K562 (cell line): ENCODE data around the gene CARMIL3. TPM values are rescaled to one million over a fixed set of nuclear protein-coding genes. Genes with fewer than 3 reads are reported as not detected.

Experiments
- AFF4 ChIP-seq: sonication (generic); formaldehyde crosslinking; IDR thresholded peaks from 2 replicates; pipeline ENCODE4 v1.8.0; 2023; ENCODE audit warnings: mild to moderate bottlenecking, missing genetic modification reagents
- CBFB ChIP-seq: sonication (generic); formaldehyde crosslinking; IDR thresholded peaks from 2 replicates; pipeline ENCODE4 v1.4.0; 2020; ENCODE audit warnings: mild to moderate bottlenecking, missing genetic modification reagents
- CREM ChIP-seq: IDR thresholded peaks from 2 replicates; pipeline ENCODE4 v1.6.1; 2014; ENCODE audit warnings: antibody characterized with exemption, low read depth
- E4F1 ChIP-seq: fragments of 250-450 bp; sonication (Bioruptor Pico); IDR thresholded peaks from 2 replicates; pipeline ENCODE4 v1.5.0; 2021; ENCODE audit warnings: mild to moderate bottlenecking, borderline replicate concordance
- FOXK2 ChIP-seq, 2 experiments: fragments of 450-650 bp; IDR thresholded peaks in 1 of 2; conservative IDR thresholded peaks in 1 of 2; 2 replicates each; pipeline ENCODE4 v1.6.1; 2016; ENCODE audit warnings: low read depth in 2 of 2, mild to moderate bottlenecking in 1 of 2
- MYNN ChIP-seq, 2 experiments: sonication (generic); formaldehyde crosslinking in 1 of 2; IDR thresholded peaks; 2 replicates each; pipeline versions ENCODE4 v1.5.0 to v1.6.1; 2016 to 2020; ENCODE audit warnings: antibody characterized with exemption in 1 of 2, missing genetic modification reagents in 1 of 2
- NCOA4 ChIP-seq: fragments of 450-650 bp; IDR thresholded peaks from 2 replicates; pipeline ENCODE4 v1.6.1; 2018; ENCODE audit warnings: mild to moderate bottlenecking; ENCODE audit not compliant: partially characterized antibody
- NEUROD1 ChIP-seq: fragments of 150-350 bp; IDR thresholded peaks from 2 replicates; pipeline ENCODE4 v1.6.1; 2014; ENCODE audit warnings: borderline replicate concordance, low read length, low read depth; ENCODE audit not compliant: partially characterized antibody
- NFATC3 ChIP-seq: fragments of 450-650 bp; IDR thresholded peaks from 2 replicates; pipeline ENCODE4 v1.6.1; 2017; ENCODE audit warnings: mild to moderate bottlenecking
- NRF1 ChIP-seq, 2 experiments: fragments of 450-650 bp; IDR thresholded peaks in 1 of 2; conservative IDR thresholded peaks in 1 of 2; 2 replicates each; pipeline ENCODE4 v1.6.1; 2014; ENCODE audit warnings: mild to moderate bottlenecking in 2 of 2
- PATZ1 ChIP-seq: fragments of 250-450 bp; sonication (Bioruptor Pico); IDR thresholded peaks from 2 replicates; pipeline ENCODE4 v1.5.0; 2020; ENCODE audit warnings: mild to moderate bottlenecking, borderline replicate concordance
- POLR2AphosphoS2 ChIP-seq: IDR thresholded peaks from 2 replicates; pipeline ENCODE4 v1.6.1; 2012; ENCODE audit warnings: low read length, improper control_type of control experiment
- SIRT6 ChIP-seq: IDR thresholded peaks from one replicate; pipeline ENCODE4 v1.6.1; 2012; ENCODE audit warnings: low read depth, mild to moderate bottlenecking, control low read depth, inconsistent platforms, low read length, moderate library complexity
- YY1 ChIP-seq, 3 experiments: IDR thresholded peaks; 2 replicates each; pipeline ENCODE4 v1.6.1; 2011; ENCODE audit warnings: low read length in 2 of 3, mild to moderate bottlenecking in 2 of 3, moderate library complexity in 2 of 3, borderline replicate concordance in 1 of 3, control low read depth in 1 of 3, low read depth in 1 of 3; ENCODE audit not compliant: insufficient read depth in 3 of 3, insufficient replicate concordance in 2 of 3, control insufficient read depth in 1 of 3, insufficient read length in 1 of 3; ENCODE audit errors: extremely low read depth in 1 of 3
- ZBTB17 ChIP-seq: fragments of 450-650 bp; formaldehyde crosslinking; IDR thresholded peaks from 2 replicates; pipeline ENCODE4 v1.4.0; 2020; ENCODE audit warnings: mild to moderate bottlenecking
- ZNF23 ChIP-seq: fragments of 250-450 bp; sonication (Bioruptor Pico); IDR thresholded peaks from 2 replicates; pipeline ENCODE4 v1.4.0; 2020; ENCODE audit warnings: mild to moderate bottlenecking
- polyA plus RNA-seq, 8 experiments: library from polyadenylated mRNA; depleted of rRNA in 4 of 8; stranded (reverse) in 5 of 8; unstranded in 3 of 8; fragments of >200 nt; fragmentation: Nextera tagmentation in 2 of 8; fragmentation: Illumina TruSeq in 1 of 8; extraction: Ambion mirVana in 2 of 8; extraction: Trizol in 1 of 8; gene quantifications; 2 replicates each; pipeline versions ENCODE4 v1.2.1 to v1.2.3, GENCODE V29; 2011 to 2014; ENCODE audit warnings: inconsistent platforms in 1 of 8, missing spikeins in 1 of 8
- total RNA-seq, 7 experiments: library from RNA; depleted of rRNA in 6 of 7; stranded (reverse); fragments of >200 nt in 6 of 7; fragmentation: Illumina TruSeq in 2 of 7; extraction: Trizol in 2 of 7; gene quantifications; 2 replicates each; pipeline versions ENCODE4 v1.2.1 to v1.2.3, GENCODE V29; 2011 to 2021; ENCODE audit warnings: low replicate concordance in 1 of 7
- TF ChIP-seq, protein P1 (sequence below): fragments of 250-450 bp; sonication (Bioruptor Pico); IDR thresholded peaks from 2 replicates; pipeline ENCODE4 v1.6.1; 2021; ENCODE audit warnings: mild to moderate bottlenecking

Gene CARMIL3
- total and polyA plus RNA-seq, 9 of the 15 experiments (the other 6 are each of a cell fraction or from before 2014, with no cell fraction given): 0.01 to 0.11 (median 0.05) TPM; not detected in 5

DNA sequence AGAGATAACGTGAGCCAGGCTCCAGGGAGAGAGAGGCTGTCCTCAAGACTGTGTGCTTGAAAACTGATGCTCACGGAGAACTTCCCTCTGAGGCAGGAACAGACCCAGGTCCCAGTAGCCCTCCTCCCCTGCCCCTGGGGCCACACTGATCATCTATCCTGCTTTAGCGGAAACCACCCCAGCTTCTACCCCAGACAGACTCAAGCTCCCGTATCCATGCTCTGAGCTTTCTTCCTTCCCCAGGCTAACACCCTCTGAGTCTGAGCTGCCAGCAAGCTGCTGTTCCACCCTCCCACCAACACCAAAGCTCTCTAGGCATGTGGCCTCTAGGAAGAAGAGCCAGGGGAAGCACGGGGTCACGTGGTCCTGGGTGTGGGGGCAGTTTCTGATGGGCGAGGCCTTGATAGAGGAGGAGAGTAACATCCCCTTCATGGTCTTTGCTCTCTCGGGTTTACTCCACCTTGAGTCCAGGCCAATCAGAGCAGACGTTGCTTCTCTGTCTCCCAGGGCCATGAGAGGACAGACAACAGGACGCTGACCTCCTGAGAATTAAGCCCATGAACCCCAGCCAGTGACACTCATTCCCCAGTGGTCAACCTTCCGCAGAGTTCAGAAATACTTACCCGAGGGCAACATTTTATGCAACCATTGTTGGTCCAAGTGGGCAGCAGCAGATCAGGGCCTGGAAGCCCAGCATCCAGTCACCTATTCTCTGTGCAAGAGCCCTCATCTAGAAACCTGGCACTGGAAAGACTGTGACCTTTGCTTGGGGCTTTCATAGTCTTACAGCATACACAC lies 43.7 kb downstream of the CARMIL3 start (continued):
- TF ChIP-seq E4F1 (CRISPR knock-in tag): no peak
- TF ChIP-seq CBFB (CRISPR knock-in tag): no peak
- no peak for TF ChIP-seq POLR2AphosphoS2
- no peak; a peak in 1 of 4 replicates for TF ChIP-seq NRF1 (conservative IDR thresholded peaks at IDR 0.05 in 1 of 2, IDR thresholded peaks at IDR 0.05 in 1 of 2)
- peak in 1 of 3 experiments; percentile 7 for TF ChIP-seq YY1 (IDR thresholded peaks at IDR 0.05; ENCODE audit: borderline replicate concordance in 1 of 3, control insufficient read depth in 1 of 3, extremely low read depth in 1 of 3, insufficient read depth in 3 of 3, insufficient read length in 1 of 3, insufficient replicate concordance in 2 of 3, low read depth in 1 of 3, low read length in 2 of 3)
- peak; percentile 41; the same call in 1 of the 2 replicates for TF ChIP-seq ZBTB17 (CRISPR knock-in tag)
- TF ChIP-seq NEUROD1: peak; percentile 50
- no peak for TF ChIP-seq NCOA4
- TF ChIP-seq PATZ1: no peak
- TF ChIP-seq AFF4 (CRISPR knock-in tag): no peak
- TF ChIP-seq MYNN (IDR thresholded peaks at IDR 0.05): no peak
- no peak for TF ChIP-seq MYNN (CRISPR knock-in tag; IDR thresholded peaks at IDR 0.05)
- peak; percentile 19; the same call in 1 of the 2 replicates for TF ChIP-seq CREM
- TF ChIP-seq, protein P1, sequence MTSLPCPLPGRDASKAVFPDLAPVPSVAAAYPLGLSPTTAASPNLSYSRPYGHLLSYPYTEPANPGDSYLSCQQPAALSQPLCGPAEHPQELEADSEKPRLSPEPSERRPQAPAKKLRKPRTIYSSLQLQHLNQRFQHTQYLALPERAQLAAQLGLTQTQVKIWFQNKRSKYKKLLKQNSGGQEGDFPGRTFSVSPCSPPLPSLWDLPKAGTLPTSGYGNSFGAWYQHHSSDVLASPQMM (CRISPR knock-in tag): no peak
- TF ChIP-seq FOXK2 (conservative IDR thresholded peaks at IDR 0.05 in 1 of 2, IDR thresholded peaks at IDR 0.05 in 1 of 2; ENCODE audit: low read depth in 2 of 2): peak; percentile 26 to 50; a peak in 1 of 4 replicates
- no peak for TF ChIP-seq NFATC3
- TF ChIP-seq SIRT6: no peak
- TF ChIP-seq ZNF23 (CRISPR knock-in tag): no peak
